A549 (cell line): ENCODE measurements around the gene RHEBL1.

Experiments used
- CTCF ChIP-seq: fragments of >200 bp; sonication (Bioruptor Twin); formaldehyde crosslinking; IDR thresholded peaks from 3 replicates; pipeline ENCODE4 v1.5.1; 2016
- EHMT2 ChIP-seq: fragments of 200-600 bp; sonication (generic); IDR thresholded peaks from 2 replicates; pipeline ENCODE4 v1.6.1; 2016; ENCODE audit warnings: antibody characterized with exemption, low read depth, mild to moderate bottlenecking, moderate library complexity
- HDAC2 ChIP-seq: fragments of 200-600 bp; sonication (generic); IDR thresholded peaks from 2 replicates; pipeline ENCODE4 v1.6.1; 2016
- MAX ChIP-seq: IDR thresholded peaks from 2 replicates; pipeline ENCODE4 v1.6.1; 2012
- NR3C1 ChIP-seq: fragments of >200 bp; sonication (Bioruptor Twin); formaldehyde crosslinking; IDR thresholded peaks from 3 replicates; pipeline ENCODE4 v1.6.1; 2017
- POLR2A ChIP-seq: IDR thresholded peaks from 2 replicates; pipeline ENCODE4 v1.6.1; 2012; ENCODE audit warnings: mild to moderate bottlenecking, low read length
- SMC3 ChIP-seq: fragments of >200 bp; sonication (Bioruptor Twin); formaldehyde crosslinking; IDR thresholded peaks from 3 replicates; pipeline ENCODE4 v1.6.1; 2018; ENCODE audit warnings: inconsistent platforms
- TF ChIP-seq, protein P1 (sequence below): fragments of 200-600 bp; sonication (generic); IDR thresholded peaks from 2 replicates; pipeline ENCODE4 v1.6.1; 2016; ENCODE audit warnings: antibody characterized with exemption, mild to moderate bottlenecking, moderate library complexity
- TF ChIP-seq, protein P2 (sequence below): IDR thresholded peaks from 2 replicates; pipeline ENCODE4 v1.6.1; 2012; ENCODE audit warnings: low read depth, borderline replicate concordance
- TF ChIP-seq, protein P3 (sequence below): fragments of 150-350 bp; IDR thresholded peaks from 2 replicates; pipeline ENCODE4 v1.6.1; 2014; ENCODE audit warnings: low read depth, mild to moderate bottlenecking, low read length
- TF ChIP-seq, protein P4 (sequence below): IDR thresholded peaks from 2 replicates; pipeline ENCODE4 v1.6.1; 2012

- TF ChIP-seq CTCF: no peak
- TF ChIP-seq, protein P1, sequence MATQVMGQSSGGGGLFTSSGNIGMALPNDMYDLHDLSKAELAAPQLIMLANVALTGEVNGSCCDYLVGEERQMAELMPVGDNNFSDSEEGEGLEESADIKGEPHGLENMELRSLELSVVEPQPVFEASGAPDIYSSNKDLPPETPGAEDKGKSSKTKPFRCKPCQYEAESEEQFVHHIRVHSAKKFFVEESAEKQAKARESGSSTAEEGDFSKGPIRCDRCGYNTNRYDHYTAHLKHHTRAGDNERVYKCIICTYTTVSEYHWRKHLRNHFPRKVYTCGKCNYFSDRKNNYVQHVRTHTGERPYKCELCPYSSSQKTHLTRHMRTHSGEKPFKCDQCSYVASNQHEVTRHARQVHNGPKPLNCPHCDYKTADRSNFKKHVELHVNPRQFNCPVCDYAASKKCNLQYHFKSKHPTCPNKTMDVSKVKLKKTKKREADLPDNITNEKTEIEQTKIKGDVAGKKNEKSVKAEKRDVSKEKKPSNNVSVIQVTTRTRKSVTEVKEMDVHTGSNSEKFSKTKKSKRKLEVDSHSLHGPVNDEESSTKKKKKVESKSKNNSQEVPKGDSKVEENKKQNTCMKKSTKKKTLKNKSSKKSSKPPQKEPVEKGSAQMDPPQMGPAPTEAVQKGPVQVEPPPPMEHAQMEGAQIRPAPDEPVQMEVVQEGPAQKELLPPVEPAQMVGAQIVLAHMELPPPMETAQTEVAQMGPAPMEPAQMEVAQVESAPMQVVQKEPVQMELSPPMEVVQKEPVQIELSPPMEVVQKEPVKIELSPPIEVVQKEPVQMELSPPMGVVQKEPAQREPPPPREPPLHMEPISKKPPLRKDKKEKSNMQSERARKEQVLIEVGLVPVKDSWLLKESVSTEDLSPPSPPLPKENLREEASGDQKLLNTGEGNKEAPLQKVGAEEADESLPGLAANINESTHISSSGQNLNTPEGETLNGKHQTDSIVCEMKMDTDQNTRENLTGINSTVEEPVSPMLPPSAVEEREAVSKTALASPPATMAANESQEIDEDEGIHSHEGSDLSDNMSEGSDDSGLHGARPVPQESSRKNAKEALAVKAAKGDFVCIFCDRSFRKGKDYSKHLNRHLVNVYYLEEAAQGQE: no peak
- TF ChIP-seq, protein P2, sequence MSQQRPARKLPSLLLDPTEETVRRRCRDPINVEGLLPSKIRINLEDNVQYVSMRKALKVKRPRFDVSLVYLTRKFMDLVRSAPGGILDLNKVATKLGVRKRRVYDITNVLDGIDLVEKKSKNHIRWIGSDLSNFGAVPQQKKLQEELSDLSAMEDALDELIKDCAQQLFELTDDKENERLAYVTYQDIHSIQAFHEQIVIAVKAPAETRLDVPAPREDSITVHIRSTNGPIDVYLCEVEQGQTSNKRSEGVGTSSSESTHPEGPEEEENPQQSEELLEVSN: no peak
- no peak for TF ChIP-seq NR3C1
- no peak for TF ChIP-seq MAX
- TF ChIP-seq POLR2A: no peak
- TF ChIP-seq HDAC2: no peak
- TF ChIP-seq, protein P3, sequence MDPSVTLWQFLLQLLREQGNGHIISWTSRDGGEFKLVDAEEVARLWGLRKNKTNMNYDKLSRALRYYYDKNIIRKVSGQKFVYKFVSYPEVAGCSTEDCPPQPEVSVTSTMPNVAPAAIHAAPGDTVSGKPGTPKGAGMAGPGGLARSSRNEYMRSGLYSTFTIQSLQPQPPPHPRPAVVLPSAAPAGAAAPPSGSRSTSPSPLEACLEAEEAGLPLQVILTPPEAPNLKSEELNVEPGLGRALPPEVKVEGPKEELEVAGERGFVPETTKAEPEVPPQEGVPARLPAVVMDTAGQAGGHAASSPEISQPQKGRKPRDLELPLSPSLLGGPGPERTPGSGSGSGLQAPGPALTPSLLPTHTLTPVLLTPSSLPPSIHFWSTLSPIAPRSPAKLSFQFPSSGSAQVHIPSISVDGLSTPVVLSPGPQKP: no peak
- TF ChIP-seq, protein P4, sequence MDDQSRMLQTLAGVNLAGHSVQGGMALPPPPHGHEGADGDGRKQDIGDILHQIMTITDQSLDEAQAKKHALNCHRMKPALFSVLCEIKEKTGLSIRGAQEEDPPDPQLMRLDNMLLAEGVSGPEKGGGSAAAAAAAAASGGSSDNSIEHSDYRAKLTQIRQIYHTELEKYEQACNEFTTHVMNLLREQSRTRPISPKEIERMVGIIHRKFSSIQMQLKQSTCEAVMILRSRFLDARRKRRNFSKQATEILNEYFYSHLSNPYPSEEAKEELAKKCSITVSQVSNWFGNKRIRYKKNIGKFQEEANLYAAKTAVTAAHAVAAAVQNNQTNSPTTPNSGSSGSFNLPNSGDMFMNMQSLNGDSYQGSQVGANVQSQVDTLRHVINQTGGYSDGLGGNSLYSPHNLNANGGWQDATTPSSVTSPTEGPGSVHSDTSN: no peak
- no peak for TF ChIP-seq EHMT2
- TF ChIP-seq SMC3: no peak
Measured at GRCh38 chr12:49108958-49109404, 39.2 kb upstream of the RHEBL1 start.
